K562 (cell line): ENCODE results near the gene DAP. TPM values are rescaled to one million over a fixed set of nuclear protein-coding genes. Genes with fewer than 3 reads are reported as not detected.

Experiments
- ATAC-seq: fragments of 200-7000 bp; cut with Tn5 transposase; 3 replicates; pipeline ENCODE4 v1.9.1; 2020; ENCODE audit warnings: moderate library complexity
- BruUV-seq: library from RNA; stranded (reverse); fragments of 400-500 nt; replicated peaks from 2 replicates; lab custom pipeline; 2021; lab: Mats Ljungman, UMichigan
- CTCF ChIA-PET: fragments of 300-600 bp; formaldehyde crosslinking; extraction: SDS; loops from one replicate; lab custom pipeline; 2021; ENCODE audit warnings: low intra/inter-chr PET ratio; lab: Yijun Ruan, JAX
- POLR2A ChIA-PET: fragments of 300-600, 350-650 bp; sonication (Branson Sonifier 250); formaldehyde crosslinking; extraction: SDS; loops from one replicate; lab custom pipeline; 2021; ENCODE audit warnings: antibody characterized with exemption, inconsistent platforms; lab: Yijun Ruan, JAX
- DNase-seq, 4 experiments: peaks; one replicate each; pipeline versions ENCODE4 v3.0.0 to v3.0.0-alpha.2; 2011 to 2018; ENCODE audit warnings: low spot score in 3 of 4, mixed read lengths in 3 of 4; ENCODE audit errors: extremely low read depth in 1 of 4
- FAIRE-seq: peaks from 2 replicates; lab custom pipeline; 2011; peaks lifted over from hg19 to GRCh38; lab: Jason Lieb, UNC
- H2AFZ ChIP-seq: 2 replicates; pipeline ENCODE4 v1.6.0; 2011; ENCODE audit warnings: low read depth, low read length, control low read depth, inconsistent platforms
- H3K27ac ChIP-seq: fragments of 200-600 bp; 3 replicates; pipeline ENCODE4 v1.8.0; 2011; ENCODE audit warnings: low read depth, mild to moderate bottlenecking, control low read depth, inconsistent platforms, low read length, moderate library complexity, mixed read lengths; ENCODE audit errors: extremely low read depth
- H3K27me3 ChIP-seq, 2 experiments: fragments of 300-600 bp in 1 of 2; 2 replicates in 1 of 2; 3 replicates in 1 of 2; pipeline versions ENCODE4 v1.6.0 to v1.8.0; 2011; ENCODE audit warnings: inconsistent platforms in 2 of 2, low read length in 2 of 2, mild to moderate bottlenecking in 1 of 2, mixed read lengths in 1 of 2, moderate library complexity in 1 of 2; ENCODE audit not compliant: control insufficient read depth in 2 of 2, insufficient read depth in 2 of 2
- H3K36me3 ChIP-seq: fragments of 300-600 bp; 3 replicates; pipeline ENCODE4 v1.8.0; 2011; ENCODE audit warnings: mild to moderate bottlenecking, low read length, inconsistent platforms; ENCODE audit not compliant: control insufficient read depth, insufficient read depth
- H3K4me1 ChIP-seq, 2 experiments: fragments of 200-600 bp in 1 of 2; replicated peaks in 1 of 2; 2 replicates in 1 of 2; 3 replicates in 1 of 2; pipeline versions ENCODE4 v1.5.1 to v1.8.0; 2011; ENCODE audit warnings: inconsistent platforms in 2 of 2, low read length in 2 of 2, mild to moderate bottlenecking in 1 of 2, mixed read lengths in 1 of 2, moderate library complexity in 1 of 2; ENCODE audit not compliant: control insufficient read depth in 2 of 2, insufficient read depth in 2 of 2
- H3K4me2 ChIP-seq: 2 replicates; pipeline ENCODE4 v1.6.1; 2011; ENCODE audit warnings: low read length, control low read depth, inconsistent platforms, mixed read lengths; ENCODE audit not compliant: insufficient read depth
- H3K4me3 ChIP-seq: fragments of 200-600 bp; sonication (generic), shearing (Covaris generic); 2 replicates; pipeline ENCODE4 v1.5.1; 2016; ENCODE audit warnings: control low read depth, inconsistent platforms
- H3K79me2 ChIP-seq: fragments of 200-600 bp; 3 replicates; pipeline ENCODE4 v1.8.0; 2011; ENCODE audit warnings: low read length, inconsistent platforms; ENCODE audit not compliant: control insufficient read depth, insufficient read depth
- H3K9ac ChIP-seq, 2 experiments: 2 replicates each; pipeline versions ENCODE4 v1.6.0 to v1.6.1; 2011; ENCODE audit warnings: low read depth in 2 of 2, low read length in 2 of 2, control low read depth in 1 of 2, inconsistent platforms in 1 of 2, mild to moderate bottlenecking in 1 of 2, mixed read lengths in 1 of 2; ENCODE audit not compliant: insufficient read depth in 1 of 2
- H3K9me1 ChIP-seq: one replicate; pipeline ENCODE4 v1.6.0; 2011; ENCODE audit warnings: inconsistent platforms, mild to moderate bottlenecking, low read length, moderate library complexity; ENCODE audit not compliant: control insufficient read depth, insufficient read depth
- H3K9me3 ChIP-seq: replicated peaks from 2 replicates; pipeline ENCODE4 v1.5.1; 2011; ENCODE audit warnings: low read depth, low read length, inconsistent platforms; ENCODE audit not compliant: control insufficient read depth, insufficient read depth
- H4K20me1 ChIP-seq: replicated peaks from 2 replicates; pipeline ENCODE4 v1.6.1; 2011; ENCODE audit warnings: low read length, inconsistent platforms, mixed read lengths; ENCODE audit not compliant: control insufficient read depth, insufficient read depth
- EZH2 ChIP-seq: IDR thresholded peaks from 2 replicates; pipeline ENCODE4 v1.6.1; 2012; ENCODE audit warnings: low read depth, mild to moderate bottlenecking, inconsistent platforms, low read length, borderline replicate concordance
- HDAC1 ChIP-seq, 2 experiments: fragments of 450-650 bp; IDR thresholded peaks; 2 replicates each; pipeline ENCODE4 v1.6.1; 2016 to 2017; ENCODE audit warnings: inconsistent platforms in 1 of 2, mild to moderate bottlenecking in 1 of 2, moderate library complexity in 1 of 2
- IRF1 ChIP-seq: sonication (generic); formaldehyde crosslinking; IDR thresholded peaks from 2 replicates; pipeline ENCODE4 v1.8.0; 2022; ENCODE audit warnings: missing genetic modification reagents, mild to moderate bottlenecking, borderline replicate concordance
- STAT5B ChIP-seq: fragments of 250-450 bp; sonication (Bioruptor Pico); IDR thresholded peaks from 2 replicates; pipeline ENCODE4 v1.8.0; 2021; ENCODE audit warnings: mild to moderate bottlenecking, inconsistent platforms
- TAF9B ChIP-seq: fragments of 450-650 bp; IDR thresholded peaks from 2 replicates; pipeline ENCODE4 v1.6.1; 2018; ENCODE audit warnings: mild to moderate bottlenecking; ENCODE audit not compliant: partially characterized antibody
- TSHZ1 ChIP-seq: fragments of 250-450 bp; sonication (Bioruptor Pico); IDR thresholded peaks from 2 replicates; pipeline ENCODE4 v1.4.0; 2020; ENCODE audit warnings: mild to moderate bottlenecking, moderate library complexity
- YY1 ChIP-seq, 3 experiments: IDR thresholded peaks; 2 replicates each; pipeline ENCODE4 v1.6.1; 2011; ENCODE audit warnings: low read length in 2 of 3, mild to moderate bottlenecking in 2 of 3, moderate library complexity in 2 of 3, borderline replicate concordance in 1 of 3, control low read depth in 1 of 3, low read depth in 1 of 3; ENCODE audit not compliant: insufficient read depth in 3 of 3, insufficient replicate concordance in 2 of 3, control insufficient read depth in 1 of 3, insufficient read length in 1 of 3; ENCODE audit errors: extremely low read depth in 1 of 3
- ZNF232 ChIP-seq: sonication (generic); formaldehyde crosslinking; IDR thresholded peaks from 2 replicates; pipeline ENCODE4 v1.8.0; 2022; ENCODE audit warnings: mild to moderate bottlenecking, missing genetic modification reagents
- ZNF347 ChIP-seq: fragments of 450-650 bp; formaldehyde crosslinking; IDR thresholded peaks from 2 replicates; pipeline ENCODE4 v1.4.0; 2020; ENCODE audit warnings: low read depth, mild to moderate bottlenecking, moderate library complexity
- ZNF354B ChIP-seq: fragments of 250-450 bp; sonication (Bioruptor Pico); IDR thresholded peaks from 2 replicates; pipeline ENCODE4 v1.4.0; 2020
- ZNF830 ChIP-seq: fragments of 250-450 bp; sonication (Bioruptor Pico); IDR thresholded peaks from 2 replicates; pipeline ENCODE4 v1.5.0; 2021; ENCODE audit warnings: mild to moderate bottlenecking
- WGBS: fragments of 100-300 bp; shearing (Covaris generic); methylation state at CpG from one replicate; pipeline ENCODE4 v1.1.6; 2016; ENCODE audit warnings: low coverage, mixed read lengths; ENCODE audit not compliant: insufficient coverage; ENCODE audit errors: missing lambda C conversion rate; 5-methylcytosine and 5-hydroxymethylcytosine counted together
- in situ Hi-C: fragments of 300-500 bp; cut with MboI; formaldehyde crosslinking; loops from 4 replicates; pipeline ENCODE4 v1.15.0; 2018; ENCODE audit warnings: inconsistent platforms, mixed read lengths
- intact Hi-C: fragments of 100-400 bp; cut with micrococcal nuclease; formaldehyde crosslinking; loops from 2 replicates; pipeline ENCODE4 v1.14.2; 2022
- polyA plus RNA-seq, 8 experiments: library from polyadenylated mRNA; depleted of rRNA in 4 of 8; stranded (reverse) in 5 of 8; unstranded in 3 of 8; fragments of >200 nt; fragmentation: Nextera tagmentation in 2 of 8; fragmentation: Illumina TruSeq in 1 of 8; extraction: Ambion mirVana in 2 of 8; extraction: Trizol in 1 of 8; gene quantifications; 2 replicates each; pipeline versions ENCODE4 v1.2.1 to v1.2.3, GENCODE V29; 2011 to 2014; ENCODE audit warnings: inconsistent platforms in 1 of 8, missing spikeins in 1 of 8
- total RNA-seq, 7 experiments: library from RNA; depleted of rRNA in 6 of 7; stranded (reverse); fragments of >200 nt in 6 of 7; fragmentation: Illumina TruSeq in 2 of 7; extraction: Trizol in 2 of 7; gene quantifications; 2 replicates each; pipeline versions ENCODE4 v1.2.1 to v1.2.3, GENCODE V29; 2011 to 2021; ENCODE audit warnings: low replicate concordance in 1 of 7
- TF ChIP-seq, protein P1 (sequence below): sonication (generic); formaldehyde crosslinking; IDR thresholded peaks from 2 replicates; pipeline ENCODE4 v1.8.0; 2022; ENCODE audit warnings: mild to moderate bottlenecking, missing genetic modification reagents

The DAP gene
- total and polyA plus RNA-seq, 9 of the 15 experiments (the other 6 are each of a cell fraction or from before 2014, with no cell fraction given), result 14.1 to 151 (median 34.5) TPM

DNA sequence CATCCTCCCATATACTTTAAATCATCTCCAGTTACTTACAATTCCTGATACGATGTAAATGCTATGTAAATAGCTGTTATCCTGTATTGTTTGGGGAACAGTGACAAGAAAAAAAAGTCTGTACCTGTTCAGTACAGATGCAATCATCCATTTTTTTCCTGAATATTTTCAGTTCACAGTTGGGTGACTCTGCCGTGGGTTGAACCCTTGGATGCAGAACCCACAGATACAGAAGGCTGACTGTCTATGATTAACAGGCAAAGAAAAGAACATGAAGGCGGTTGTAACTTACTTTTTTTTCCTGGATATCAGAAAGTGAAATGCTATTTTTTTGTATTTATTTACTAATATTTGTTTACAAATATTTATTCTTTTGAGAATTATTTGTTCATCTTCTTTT is 33.2 kb downstream of the DAP start:
- 57% methylated on average over 3 of the region's 3 CpGs for WGBS
- no peaks in the 10 kb centered on the region for H3K27me3 ChIP-seq
- TF ChIP-seq EZH2, result no peak
- TF ChIP-seq STAT5B (CRISPR knock-in tag), result no peak
- no peak for TF ChIP-seq YY1 (IDR thresholded peaks at IDR 0.05; ENCODE audit: borderline replicate concordance in 1 of 3, control insufficient read depth in 1 of 3, extremely low read depth in 1 of 3, insufficient read depth in 3 of 3, insufficient read length in 1 of 3, insufficient replicate concordance in 2 of 3, low read depth in 1 of 3, low read length in 2 of 3)
- TF ChIP-seq ZNF347 (CRISPR knock-in tag), result no peak
- TF ChIP-seq, protein P1, sequence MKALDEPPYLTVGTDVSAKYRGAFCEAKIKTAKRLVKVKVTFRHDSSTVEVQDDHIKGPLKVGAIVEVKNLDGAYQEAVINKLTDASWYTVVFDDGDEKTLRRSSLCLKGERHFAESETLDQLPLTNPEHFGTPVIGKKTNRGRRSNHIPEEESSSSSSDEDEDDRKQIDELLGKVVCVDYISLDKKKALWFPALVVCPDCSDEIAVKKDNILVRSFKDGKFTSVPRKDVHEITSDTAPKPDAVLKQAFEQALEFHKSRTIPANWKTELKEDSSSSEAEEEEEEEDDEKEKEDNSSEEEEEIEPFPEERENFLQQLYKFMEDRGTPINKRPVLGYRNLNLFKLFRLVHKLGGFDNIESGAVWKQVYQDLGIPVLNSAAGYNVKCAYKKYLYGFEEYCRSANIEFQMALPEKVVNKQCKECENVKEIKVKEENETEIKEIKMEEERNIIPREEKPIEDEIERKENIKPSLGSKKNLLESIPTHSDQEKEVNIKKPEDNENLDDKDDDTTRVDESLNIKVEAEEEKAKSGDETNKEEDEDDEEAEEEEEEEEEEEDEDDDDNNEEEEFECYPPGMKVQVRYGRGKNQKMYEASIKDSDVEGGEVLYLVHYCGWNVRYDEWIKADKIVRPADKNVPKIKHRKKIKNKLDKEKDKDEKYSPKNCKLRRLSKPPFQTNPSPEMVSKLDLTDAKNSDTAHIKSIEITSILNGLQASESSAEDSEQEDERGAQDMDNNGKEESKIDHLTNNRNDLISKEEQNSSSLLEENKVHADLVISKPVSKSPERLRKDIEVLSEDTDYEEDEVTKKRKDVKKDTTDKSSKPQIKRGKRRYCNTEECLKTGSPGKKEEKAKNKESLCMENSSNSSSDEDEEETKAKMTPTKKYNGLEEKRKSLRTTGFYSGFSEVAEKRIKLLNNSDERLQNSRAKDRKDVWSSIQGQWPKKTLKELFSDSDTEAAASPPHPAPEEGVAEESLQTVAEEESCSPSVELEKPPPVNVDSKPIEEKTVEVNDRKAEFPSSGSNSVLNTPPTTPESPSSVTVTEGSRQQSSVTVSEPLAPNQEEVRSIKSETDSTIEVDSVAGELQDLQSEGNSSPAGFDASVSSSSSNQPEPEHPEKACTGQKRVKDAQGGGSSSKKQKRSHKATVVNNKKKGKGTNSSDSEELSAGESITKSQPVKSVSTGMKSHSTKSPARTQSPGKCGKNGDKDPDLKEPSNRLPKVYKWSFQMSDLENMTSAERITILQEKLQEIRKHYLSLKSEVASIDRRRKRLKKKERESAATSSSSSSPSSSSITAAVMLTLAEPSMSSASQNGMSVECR (CRISPR knock-in tag), result no peak
- TF ChIP-seq IRF1, result no peak
- TF ChIP-seq ZNF354B (CRISPR knock-in tag), result no peak
- no peak for TF ChIP-seq HDAC1 (IDR thresholded peaks at IDR 0.05)
- no peak for TF ChIP-seq TSHZ1 (CRISPR knock-in tag)
- no peak for TF ChIP-seq ZNF232 (CRISPR knock-in tag)
- TF ChIP-seq TAF9B, result no peak
- no peak for TF ChIP-seq ZNF830 (CRISPR knock-in tag)
- TF ChIP-seq, all 486 proteins: peak for 0
- intact Hi-C loops, result no loop called here
- ChIA-PET POLR2A (no interaction called here), CTCF (no interaction called here)
- DNase-seq (no peak), FAIRE-seq (no peak), ATAC-seq (no peak)
- Histone ChIP-seq H3K27ac (no peak overlapping the region), H3K4me3 (no peak overlapping the region), H3K9ac (no peak overlapping the region), H3K36me3 (peaks cover 72% of the 10 kb centered on the region), H2AFZ (no peak overlapping the region), H3K79me2 (peaks cover 67% of the 10 kb centered on the region), H3K4me2 (no peak overlapping the region), H3K9me1 (no peaks in the 10 kb centered on the region), H3K4me1 (peaks cover 24 to 62% of the 10 kb centered on the region in 2 experiments), H3K9me3 (no peaks in the 10 kb centered on the region), H4K20me1 (no peaks in the 10 kb centered on the region)
- no TSS peak for BruUV-seq
- in situ Hi-C loops, result no loop called here
